HG03439 (cell line): Measurements from ENCODE around the gene S100PBP.

Source experiments
- ATAC-seq: cut with Tn5 transposase; IDR thresholded peaks from one replicate; pipeline ENCODE4 v1.9.1; 2021; ENCODE audit warnings: mild to moderate bottlenecking, moderate library complexity; ENCODE audit not compliant: unreplicated experiment

The S100PBP gene

GRCh38 chr1:32825181-32825580, 7.7 kb downstream of the S100PBP start:
- ATAC-seq, result no peak

DNA sequence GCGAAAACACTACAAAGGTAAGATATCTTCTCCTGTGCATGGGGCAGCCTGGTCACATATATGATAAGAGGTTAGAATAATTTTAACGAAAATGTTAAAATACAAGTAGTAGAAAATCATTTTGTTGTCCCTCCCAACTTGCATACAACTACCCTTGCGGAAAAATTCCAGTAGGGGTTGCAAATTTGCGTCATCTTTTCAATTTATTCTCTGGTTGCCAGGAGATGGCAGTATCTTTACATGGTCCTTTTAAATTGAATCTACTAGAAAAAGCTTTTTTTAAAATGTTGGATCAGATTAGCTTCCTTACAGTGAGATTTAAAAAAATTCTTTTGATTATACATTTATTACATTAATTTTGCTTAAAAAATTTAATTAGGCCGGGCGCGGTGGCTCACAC, 10.9 kb downstream of the S100PBP start:
- ATAC-seq, result no peak

DNA sequence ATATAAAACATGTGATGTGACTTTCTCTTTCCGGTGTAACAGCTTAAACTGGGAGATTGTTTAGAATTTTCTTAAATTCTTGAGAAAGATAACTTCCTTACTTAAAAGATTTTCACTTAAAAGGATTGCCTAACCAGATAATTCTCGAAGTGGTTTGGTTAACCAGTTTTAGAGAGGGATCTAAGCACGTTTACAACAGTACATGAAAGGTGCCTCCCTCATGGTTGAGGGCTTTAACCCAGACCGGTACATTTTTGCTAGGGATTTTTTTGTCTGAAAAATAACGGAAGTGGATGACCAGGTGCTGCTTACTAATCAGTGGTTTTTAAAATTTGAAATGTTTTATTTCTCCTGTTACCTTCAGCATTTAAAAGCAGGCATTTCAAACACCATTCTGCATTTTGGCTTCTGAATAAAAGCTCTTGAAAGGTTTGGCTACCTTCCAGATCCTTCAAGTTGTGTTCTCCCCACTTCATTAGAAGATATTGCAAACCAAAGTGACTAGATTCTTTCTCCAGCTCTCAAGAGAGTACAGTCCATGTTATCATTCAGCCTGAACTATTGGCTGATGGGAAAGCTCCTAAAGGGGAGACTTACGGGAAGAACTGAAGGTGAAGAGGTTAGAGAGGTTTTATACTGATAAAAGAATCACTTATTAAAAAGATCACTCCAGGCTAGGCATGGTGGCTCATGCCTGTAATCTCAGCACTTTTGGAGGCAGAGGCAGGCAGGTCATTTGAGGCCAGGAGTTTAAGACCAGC, 12.8 kb downstream of the S100PBP start:
- ATAC-seq, result no peak

DNA sequence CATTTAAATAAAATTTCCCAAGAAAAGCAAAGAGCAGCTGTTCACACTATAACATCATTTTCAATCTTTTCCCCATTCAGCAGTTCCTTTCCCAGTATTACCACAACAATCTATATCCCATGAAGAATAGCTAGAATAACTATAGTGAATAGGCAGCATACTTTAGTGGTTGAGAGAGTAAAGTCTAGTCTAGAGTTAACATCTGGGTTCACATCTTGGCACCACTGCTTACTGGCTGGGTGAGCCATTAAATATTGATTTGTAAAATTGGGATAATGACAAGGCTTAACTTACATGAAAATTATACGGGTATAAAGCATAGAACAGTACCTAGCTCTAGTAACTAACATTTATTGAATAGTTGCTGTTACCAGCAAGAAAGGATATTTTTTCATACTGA, 14.4 kb downstream of the S100PBP start:
- ATAC-seq, result no peak

DNA sequence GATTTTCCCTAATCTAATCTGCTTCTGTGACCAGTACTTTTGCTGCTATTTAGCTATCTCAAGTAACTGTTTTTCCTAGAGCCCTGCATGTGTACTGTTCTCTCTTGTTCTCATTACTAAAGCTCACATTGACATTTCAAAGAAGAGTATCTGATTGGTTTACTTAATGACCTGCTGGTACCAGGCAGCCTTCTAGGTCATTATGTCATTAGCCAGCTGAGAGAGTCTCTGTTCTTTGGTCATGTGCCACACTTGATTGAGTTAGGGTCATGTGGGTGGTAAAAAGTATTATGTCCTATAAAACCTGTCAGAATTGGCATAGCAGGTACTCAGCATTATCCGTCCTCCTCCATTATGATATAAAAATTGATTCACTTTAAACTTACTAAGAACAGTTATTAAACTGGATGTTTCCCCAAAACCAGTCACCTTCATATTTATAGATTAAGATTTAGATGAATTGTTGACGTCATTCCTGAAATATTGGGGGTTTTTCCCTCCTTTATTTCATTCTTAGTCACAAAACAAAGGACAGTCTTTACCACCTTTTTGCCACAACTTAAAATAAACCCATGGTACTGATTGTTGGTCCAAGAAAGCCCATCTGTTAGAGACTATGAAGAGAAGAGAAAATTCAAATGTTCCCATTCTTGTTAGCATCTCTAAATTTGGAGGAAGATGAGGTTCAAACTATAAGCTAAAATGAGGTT, 31.1 kb downstream of the S100PBP start:
- no peak for ATAC-seq

DNA sequence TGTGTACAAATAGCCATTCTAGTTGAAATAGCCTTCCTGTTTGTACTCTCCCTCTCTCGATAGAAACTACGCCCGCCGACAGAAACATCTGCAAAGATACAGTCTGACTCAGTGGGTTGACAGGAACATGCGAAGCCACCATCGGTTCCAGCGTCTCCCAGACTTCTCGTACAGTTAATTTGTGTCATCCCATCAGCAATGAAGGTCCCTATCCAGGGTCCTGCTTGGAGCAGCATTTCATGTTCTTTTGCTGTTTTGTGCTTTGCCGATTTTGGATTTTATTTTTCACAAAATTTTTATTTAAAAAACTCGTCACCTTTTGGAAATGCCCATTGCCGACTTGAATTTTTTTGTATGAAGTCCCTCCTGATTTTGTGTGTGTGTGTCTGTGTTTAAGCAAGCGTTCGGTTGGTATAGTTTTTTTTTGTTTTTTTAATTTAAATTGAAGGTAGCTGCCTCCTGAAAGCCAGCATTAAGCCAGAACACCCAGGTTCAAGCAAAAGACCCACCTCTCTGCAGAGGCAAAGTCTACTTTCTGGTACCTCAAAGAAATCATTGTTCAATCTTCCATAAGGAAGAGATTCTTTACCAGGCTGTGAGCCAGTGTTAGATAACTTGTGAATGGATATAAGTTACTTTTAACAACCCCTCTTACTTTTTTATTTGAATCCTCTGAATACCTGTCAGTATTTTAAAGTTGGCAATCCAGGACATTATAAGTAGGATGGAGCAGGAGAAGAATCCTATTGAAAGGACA, 38.6 kb downstream of the S100PBP start:
- no peak for ATAC-seq

- no peak for ATAC-seq
These were observed 40.7 kb downstream of the S100PBP start for GRCh38 chr1:32858136-32858535.

DNA sequence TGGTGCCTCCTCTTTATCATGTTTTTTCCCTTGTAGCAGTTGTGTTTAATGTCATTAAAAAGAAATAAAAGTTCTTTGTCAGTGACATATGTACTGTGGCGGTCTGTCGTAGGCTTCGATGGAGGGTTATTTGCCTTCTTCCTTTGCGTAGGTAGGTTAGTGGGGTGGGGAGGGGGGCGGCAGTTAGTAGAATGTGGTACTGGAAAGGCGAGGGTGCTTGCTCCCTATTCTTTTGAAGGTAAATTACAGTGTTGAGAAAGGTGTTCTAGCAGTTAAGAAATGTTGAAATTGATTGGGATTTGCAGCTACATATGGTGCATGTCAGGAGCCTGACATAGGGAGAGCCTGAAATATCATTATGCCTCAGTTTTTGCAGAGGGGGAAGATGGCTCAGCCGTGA, 41.3 kb downstream of the S100PBP start:
- no peak for ATAC-seq

DNA sequence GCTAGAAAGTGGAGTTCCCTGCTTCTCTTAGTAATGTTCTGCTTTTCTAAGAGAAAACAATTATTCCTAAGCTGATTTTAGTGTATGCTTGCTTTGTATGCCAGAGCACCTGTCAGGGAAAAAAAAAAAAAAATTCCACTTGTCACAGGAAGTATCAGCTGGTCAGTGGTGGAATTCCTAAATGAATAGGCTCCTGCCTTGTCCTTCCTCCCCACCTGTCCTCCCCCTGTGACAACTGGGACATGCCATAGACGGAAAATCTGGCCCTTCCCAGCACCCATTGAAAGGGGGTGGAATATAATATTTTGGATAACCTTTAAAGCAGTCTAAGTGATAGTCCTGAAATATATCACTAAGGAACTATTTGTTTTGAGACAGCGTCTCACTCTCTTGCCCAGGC, 42.5 kb downstream of the S100PBP start:
- ATAC-seq, result no peak

- no peak for ATAC-seq
These were observed 43.1 kb downstream of the S100PBP start for GRCh38 chr1:32860566-32860965.

DNA sequence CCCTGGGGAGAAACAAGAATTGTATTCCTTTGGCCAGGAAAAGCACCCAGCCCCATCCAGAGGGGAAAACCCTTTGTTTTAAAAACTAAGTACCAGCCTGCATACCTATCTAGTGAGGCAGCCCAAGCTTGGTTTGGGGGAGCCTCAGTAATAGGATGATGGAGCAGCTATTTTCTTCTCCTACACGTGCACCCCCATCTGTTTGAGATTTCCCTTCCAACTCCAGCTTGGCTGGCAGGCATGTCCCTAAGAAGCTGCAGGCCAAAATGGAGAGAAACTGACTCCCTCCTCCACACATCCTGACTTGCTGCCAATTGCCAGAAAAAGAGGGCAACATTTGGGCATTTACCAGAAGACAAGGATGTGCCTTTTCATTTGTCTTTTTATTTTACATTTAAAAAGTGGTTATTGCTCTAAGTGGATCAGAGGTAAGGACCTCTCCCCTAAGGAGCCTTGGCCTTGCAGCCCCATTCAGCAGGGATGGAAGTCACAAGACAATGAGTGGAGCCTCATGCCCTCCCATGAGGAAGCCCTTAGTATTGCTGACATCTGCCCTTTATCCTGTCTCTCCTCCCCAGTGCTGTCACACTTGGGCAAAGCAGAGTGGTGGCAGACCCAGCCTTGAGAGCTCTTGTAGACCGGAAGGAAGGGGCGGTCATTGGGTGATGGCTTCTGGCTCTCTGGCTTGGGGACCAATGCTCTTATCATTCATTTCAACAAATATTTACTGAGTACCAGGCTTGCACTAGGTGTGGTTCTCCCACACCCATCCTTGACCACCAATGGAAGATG, 44.6 kb downstream of the S100PBP start:
- ATAC-seq, result no peak

DNA sequence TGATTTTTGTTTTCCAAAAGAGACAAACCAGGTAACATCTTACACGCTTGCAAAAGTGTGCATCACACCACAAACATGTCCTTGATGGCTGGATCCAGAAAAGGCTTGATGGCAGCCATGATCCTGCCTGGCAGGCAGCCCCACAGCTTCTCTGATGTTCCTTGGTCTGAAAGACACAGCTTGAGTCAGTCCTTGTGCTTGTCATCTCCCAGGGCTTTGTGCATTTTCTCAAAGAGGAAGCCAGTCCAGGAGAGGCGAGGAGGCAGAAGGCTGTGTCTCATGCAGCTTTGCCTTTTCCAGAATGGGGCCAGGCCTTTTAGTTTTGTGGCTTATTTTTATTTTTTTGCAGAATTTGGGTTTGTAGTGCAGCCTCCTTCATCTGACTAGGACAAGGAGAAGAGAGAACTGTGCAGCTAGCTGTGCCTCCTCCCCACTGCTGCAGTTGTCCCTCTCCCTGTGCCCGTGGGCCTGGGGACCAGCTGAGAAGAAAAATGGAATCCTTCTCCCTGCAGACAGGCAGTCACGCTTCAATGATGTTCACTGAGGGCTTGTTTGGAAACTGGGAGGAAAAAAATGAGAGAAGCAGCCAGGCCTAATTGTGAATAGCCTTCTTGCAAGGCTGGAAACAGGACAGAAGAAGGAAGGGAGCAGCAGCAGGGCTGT, 45.9 kb downstream of the S100PBP start:
- ATAC-seq, result no peak

DNA sequence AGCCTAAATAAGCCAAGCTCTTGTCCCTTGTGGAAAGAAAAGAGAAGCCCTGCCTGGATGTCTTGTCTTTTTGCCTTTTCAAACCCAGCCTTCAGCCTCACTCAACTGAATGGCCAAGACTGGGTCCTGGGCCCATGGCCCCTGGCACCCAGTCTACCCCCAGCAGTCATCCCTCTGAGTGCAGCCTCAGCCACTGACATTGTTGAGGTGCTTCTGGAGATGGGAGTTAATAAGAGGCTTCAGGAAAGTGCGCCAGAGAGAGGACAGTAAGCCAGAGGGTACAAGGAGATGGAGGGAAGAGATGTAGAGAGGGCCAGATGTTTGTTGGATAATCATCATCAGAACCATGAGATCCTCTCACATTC, 46.4 kb downstream of the S100PBP start:
- no peak for ATAC-seq

DNA sequence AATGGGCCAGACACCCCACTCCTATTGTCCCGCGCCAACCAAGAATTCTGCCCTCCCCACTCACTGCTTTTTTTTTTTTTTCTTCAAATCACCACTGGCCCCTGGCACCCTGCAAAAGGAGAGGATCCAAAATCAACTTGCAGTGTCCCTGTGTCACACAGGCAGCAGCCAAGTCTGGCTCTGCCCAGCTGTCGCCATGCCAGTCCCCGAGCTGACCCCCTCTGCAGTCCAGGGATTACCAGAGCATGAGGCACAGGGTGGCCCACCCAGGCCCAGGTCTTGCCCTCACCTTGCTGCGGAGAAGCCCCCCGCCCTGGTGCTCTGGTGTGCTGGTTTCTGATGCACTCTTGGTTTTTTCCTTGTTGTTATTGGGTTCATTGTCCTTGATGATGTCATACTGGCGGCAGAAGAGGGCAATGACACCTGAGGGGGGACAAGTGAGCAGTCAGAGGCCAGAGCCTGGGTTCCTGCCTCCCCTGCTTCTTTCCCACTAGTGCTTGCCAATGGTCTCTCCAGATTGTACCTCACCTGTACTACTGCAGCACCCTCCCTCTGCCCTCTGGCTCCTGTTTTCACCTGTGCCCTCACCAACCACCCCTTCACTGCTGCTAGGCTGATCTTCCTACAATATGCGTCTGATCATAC, 47.0 kb downstream of the S100PBP start:
- no peak for ATAC-seq

DNA sequence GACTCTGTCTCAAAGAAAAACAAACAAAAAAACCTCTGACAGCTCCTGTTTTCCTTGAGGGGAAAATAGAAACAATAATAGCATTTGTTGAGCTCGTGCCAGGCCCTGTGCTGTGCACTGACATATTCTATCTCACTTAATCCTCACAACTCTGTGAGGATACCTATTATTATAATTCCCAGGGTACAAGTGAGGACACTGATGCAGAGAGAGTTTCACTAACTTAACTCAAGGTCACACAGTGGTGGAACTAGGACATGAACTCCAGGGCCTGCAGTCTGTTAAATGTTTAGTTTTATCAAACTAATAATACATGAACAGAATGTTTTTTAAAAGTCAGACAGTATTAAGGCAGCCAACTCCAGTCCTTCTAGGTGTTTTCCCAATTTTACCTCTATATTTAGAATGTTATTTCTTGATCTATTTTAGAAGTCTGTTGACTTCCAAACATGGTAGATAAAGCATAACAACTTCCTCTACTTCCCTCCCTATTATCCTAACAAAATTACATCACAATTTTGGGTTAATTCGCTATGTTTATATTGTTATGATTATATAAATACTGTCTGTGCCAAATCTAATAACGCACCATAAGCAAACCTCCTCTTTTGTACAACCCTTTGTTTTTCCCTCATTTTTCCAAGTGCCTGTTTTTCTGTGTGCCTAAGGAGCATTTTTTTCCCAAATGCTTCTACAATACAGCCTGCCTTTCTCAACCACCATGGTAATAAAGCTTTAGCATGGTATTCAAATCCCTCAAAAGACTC, 48.4 kb downstream of the S100PBP start:
- no peak for ATAC-seq

- ATAC-seq, result no peak
These were observed 49.7 kb downstream of the S100PBP start for GRCh38 chr1:32867151-32867550.

GRCh38 chr1:32867671-32868070, 50.2 kb downstream of the S100PBP start:
- no peak for ATAC-seq

DNA sequence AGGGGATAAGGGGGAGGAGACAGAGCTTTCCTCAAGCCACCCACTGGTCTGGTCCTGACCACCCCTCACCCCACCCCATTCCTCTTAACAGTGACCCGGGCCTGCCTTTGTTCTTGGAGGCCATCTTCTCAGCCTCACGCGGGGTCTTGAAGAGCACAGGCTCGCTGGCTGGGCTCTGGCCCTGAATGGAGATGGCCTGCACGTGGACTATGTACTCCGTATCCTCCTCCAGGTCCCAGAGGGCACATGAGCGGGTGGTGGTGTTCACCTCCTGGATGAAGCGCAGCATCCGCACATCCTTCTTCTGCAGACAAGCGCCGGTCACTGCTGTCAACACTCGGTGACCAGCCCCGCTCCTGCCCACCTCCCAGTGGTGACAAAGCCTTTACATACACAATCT, 50.6 kb downstream of the S100PBP start:
- ATAC-seq, result no peak

GRCh38 chr1:32868806-32869455, 51.5 kb downstream of the S100PBP start:
- ATAC-seq, result no peak
